ENCODE measurements around the gene ERICH6.
"Not testable (repeated sequence)": the region's sequence is repeated elsewhere in the genome, so short reads cannot be mapped to it uniquely, and the experiment has no call there.

The ERICH6 gene

GRCh38 chr3:150626148-150626930 is 77.4 kb downstream of the ERICH6 start:
- DNase-seq (ENCODE audit: insufficient read length, low spot score), result no peak
- no peak for FAIRE-seq

GRCh38 chr3:150623945-150624344 is 79.8 kb downstream of the ERICH6 start:
- no peak for DNase-seq (ENCODE audit: insufficient read length, low spot score)
- no peak for FAIRE-seq

GRCh38 chr3:150622955-150623354 is 80.8 kb downstream of the ERICH6 start:
- DNase-seq (ENCODE audit: insufficient read length, low spot score); FAIRE-seq: not testable (repeated sequence)

GRCh38 chr3:150620002-150620689 is 83.6 kb downstream of the ERICH6 start:
- no peak for FAIRE-seq
- DNase-seq (ENCODE audit: insufficient read length, low spot score), result no peak

- FAIRE-seq (no peak), DNase-seq (ENCODE audit: insufficient read length, low spot score) (no peak)
Measured at GRCh38 chr3:150613709-150614480, 89.8 kb downstream of the ERICH6 start.

- DNase-seq (ENCODE audit: insufficient read length, low spot score), result no peak
- no peak for FAIRE-seq
Measured at GRCh38 chr3:150613034-150613433, 90.7 kb downstream of the ERICH6 start.

- FAIRE-seq (no peak), DNase-seq (ENCODE audit: insufficient read length, low spot score) (no peak)
Measured at GRCh38 chr3:150612494-150612893, 91.2 kb downstream of the ERICH6 start.

- DNase-seq (ENCODE audit: insufficient read length, low spot score), result no peak
- FAIRE-seq, result no peak
Measured at GRCh38 chr3:150611666-150612065, 92.1 kb downstream of the ERICH6 start.

- no peak for FAIRE-seq
- DNase-seq (ENCODE audit: insufficient read length, low spot score), result no peak
Measured at GRCh38 chr3:150610785-150611184, 92.9 kb downstream of the ERICH6 start.

GRCh38 chr3:150609988-150610387 is 93.7 kb downstream of the ERICH6 start:
- no peak for FAIRE-seq

More at GRCh38 chr3:150609988-150610387, 93.7 kb downstream of the ERICH6 start:
- DNase-seq (ENCODE audit: insufficient read length, low spot score), result no peak
